Measurements from ENCODE around the gene GPBP1L1.
"Not testable (repeated sequence)": the region's sequence is repeated elsewhere in the genome, so short reads cannot be mapped to it uniquely, and the experiment has no call there.

GPBP1L1 gene

GRCh38 chr1:45718289-45718688 is 32.0 kb upstream of the GPBP1L1 start:
- no peak for TF ChIP-seq CTCF (IDR thresholded peaks at IDR 0.05; ENCODE audit: extremely low read depth, missing control alignments)
- no peak for DNase-seq (ENCODE audit: low spot score)

DNA sequence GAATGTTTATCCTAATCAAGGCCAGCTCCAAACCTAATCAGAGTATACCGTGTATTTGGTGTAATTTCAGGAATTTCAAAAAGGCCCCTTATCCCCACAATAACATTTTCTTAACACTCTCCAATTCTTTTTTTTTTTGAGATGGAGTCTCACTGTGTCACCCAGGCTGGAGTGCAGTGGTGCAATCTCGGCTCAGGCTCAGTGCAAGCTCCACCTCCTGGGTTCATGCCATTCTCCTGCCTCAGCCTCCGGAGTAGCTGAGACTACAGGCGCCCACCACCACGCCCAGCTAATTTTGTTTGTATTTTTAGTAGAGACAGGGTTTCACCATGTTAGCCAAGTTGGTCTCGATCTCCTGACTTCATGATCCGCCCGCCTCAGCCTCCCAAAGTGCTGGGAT is 31.1 kb upstream of the GPBP1L1 start:
- DNase-seq (ENCODE audit: low spot score), result not testable (repeated sequence)

GRCh38 chr1:45716700-45717099 is 30.4 kb upstream of the GPBP1L1 start:
- no peak for TF ChIP-seq CTCF (IDR thresholded peaks at IDR 0.05; ENCODE audit: extremely low read depth, missing control alignments)

GRCh38 chr1:45713711-45714110 is 27.4 kb upstream of the GPBP1L1 start:
- DNase-seq (ENCODE audit: low spot score), result no peak
- no peak for TF ChIP-seq CTCF (IDR thresholded peaks at IDR 0.05; ENCODE audit: extremely low read depth, missing control alignments)

More at GRCh38 chr1:45716700-45717099, 30.4 kb upstream of the GPBP1L1 start:
- DNase-seq (ENCODE audit: low spot score), result no peak

- no peak for TF ChIP-seq CTCF (IDR thresholded peaks at IDR 0.05; ENCODE audit: extremely low read depth, missing control alignments)
- DNase-seq (ENCODE audit: low spot score), result no peak
Measured at GRCh38 chr1:45704637-45705036, 18.3 kb upstream of the GPBP1L1 start.

- DNase-seq (ENCODE audit: low spot score), result no peak
- TF ChIP-seq CTCF (IDR thresholded peaks at IDR 0.05; ENCODE audit: extremely low read depth, missing control alignments), result no peak
Measured at GRCh38 chr1:45694823-45695222, 8.5 kb upstream of the GPBP1L1 start.

DNA sequence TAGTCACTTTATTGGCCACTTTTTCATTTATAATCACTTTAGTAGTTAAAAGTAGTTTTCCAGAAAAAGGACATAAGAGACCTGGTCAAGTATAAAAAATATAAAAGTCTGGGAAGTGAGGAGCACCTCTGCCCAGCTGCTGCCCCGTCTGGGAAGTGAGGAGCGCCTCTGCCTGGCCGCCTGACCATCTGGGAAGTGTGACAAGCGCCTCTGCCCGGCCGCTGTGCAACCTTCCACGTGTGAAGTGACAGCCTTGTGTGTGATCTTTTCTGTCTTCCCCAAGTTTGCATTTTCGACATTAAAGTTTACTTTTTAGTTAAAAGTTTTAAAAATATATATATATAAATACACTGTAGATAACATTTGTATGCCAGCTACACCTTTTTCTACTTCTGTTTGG is 7.5 kb upstream of the GPBP1L1 start:
- DNase-seq (ENCODE audit: low spot score), result not testable (repeated sequence)

DNA sequence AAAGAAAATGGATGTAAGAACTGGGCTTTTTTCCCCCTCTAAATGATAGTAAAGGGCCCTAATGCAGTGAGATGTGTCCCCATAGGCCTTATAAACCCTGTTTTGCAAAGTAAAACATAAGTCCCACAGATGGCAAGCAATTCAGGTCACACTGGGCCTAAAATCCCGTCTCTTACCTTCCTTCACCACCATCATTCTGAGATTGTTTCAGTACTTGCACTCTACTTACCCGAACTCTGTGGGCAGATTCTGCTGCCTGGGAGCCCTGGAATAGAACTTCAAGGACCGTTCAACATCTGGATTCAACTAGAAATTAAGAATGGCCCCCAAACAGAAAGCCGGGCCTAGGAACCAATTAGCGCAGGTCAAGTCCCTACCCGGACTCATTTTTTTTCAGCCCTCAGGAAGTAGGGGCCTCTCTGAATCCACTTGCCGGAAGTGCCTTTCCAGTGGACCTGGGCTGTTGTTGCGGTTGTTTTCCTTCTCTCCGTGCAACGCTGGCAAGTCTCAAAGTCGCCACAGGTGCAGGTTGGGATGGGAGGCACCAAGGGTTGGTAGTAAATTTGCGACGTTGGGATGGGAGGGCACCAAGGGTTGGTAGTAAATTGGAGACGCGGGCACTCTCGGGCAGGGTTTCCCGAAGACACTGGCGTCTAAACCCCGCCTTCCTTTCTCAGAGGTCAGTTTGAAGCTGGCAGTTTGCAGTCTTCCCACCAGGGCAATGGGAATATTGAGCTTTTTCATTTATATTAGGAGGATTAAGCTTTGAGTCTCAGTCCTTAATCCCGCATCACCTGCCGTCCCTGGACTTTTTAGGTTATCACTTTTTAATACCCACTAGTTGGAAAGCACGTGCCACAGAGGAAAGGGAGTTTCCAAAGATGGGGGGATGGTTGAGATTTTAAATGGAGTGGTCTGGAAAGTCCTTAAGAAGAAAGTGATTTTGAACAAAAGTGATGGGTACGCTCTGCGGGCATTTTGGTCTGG is 1.7 kb upstream of the GPBP1L1 start, which contains the start of gene TMEM69:
Gene TMEM69 (plus strand): TSS at position 428 of the 987 bp plus-strand sequence. CDS start 2,888 bp downstream, outside the sequence.
- peak; percentile 78 for DNase-seq (ENCODE audit: low spot score)
- TF ChIP-seq CTCF (IDR thresholded peaks at IDR 0.05; ENCODE audit: extremely low read depth, missing control alignments), result no peak
